Right lobe of liver (tissue), 4 donors: ENCODE data around the gene LRMDA.

Experiments used
- CTCF ChIP-seq, 4 donors: fragments of 200-600 bp in 3 of 4; fragments of 450-650 bp in 1 of 4; IDR thresholded peaks; one replicate each; pipeline versions ENCODE4 v1.5.1 to v1.8.0; 2016 to 2022; ENCODE audit warnings: antibody characterized with exemption in 4 of 4, mild to moderate bottlenecking in 2 of 4
- POLR2A ChIP-seq: fragments of 450-650 bp; IDR thresholded peaks from one replicate; pipeline ENCODE4 v1.6.1; 2017; ENCODE audit warnings: antibody characterized with exemption, mild to moderate bottlenecking
- donor health status: DM: no; HTN: no; CAD: no.
- donor health status: DM: no; HTN: no; CAD: no.
- donor health status: DM: no; HTN: yes; CAD: no.

GRCh38 chr10:76001019-76001418 is 569.6 kb downstream of the LRMDA start:
- TF ChIP-seq CTCF (IDR thresholded peaks at IDR 0.05) = no peak
- TF ChIP-seq POLR2A = no peak
